ENCODE measurements around the gene RAB36.
A peak's percentile ranks its signal among the peaks of the same experiment; 100 is the strongest.
"Not testable (repeated sequence)": the region's sequence is repeated elsewhere in the genome, so short reads cannot be mapped to it uniquely, and the experiment has no call there.

The RAB36 gene

DNA sequence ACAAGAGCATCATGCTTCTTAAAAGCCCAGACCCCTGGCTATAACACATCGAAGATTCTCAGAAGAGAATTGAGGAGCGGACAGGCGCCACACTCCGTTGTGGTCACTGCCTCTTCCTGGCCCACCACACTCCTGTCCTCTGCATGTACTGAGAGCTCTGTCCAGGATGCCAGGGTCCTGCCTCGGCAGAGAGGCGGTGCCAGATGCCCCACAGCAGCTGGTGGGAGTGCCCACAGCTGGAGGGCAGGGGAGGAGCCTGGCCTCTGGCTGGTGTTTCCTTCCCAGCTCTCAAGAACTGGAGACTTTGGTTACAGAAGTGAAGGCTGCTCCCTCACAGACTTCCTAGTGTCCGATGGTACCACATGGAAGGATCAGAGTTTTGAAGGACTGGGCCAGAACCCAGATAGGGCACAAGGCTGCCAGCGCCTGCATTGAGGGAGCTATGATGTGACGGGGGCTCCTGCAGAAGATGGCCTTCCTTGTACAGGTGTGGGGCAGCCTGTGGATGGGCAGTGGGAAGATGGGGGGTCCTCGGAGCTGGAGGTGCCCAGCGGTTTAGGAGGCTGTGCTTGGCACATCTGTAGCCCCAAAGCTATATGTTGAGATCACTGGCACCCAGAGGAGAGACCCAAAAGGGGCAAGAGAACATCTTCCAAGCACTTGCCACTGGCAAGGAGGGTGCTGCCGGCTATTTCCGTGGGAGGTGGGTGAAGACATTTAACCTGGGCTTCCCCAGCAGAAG is 22.9 kb upstream of the RAB36 start:
- DNase-seq: no peak

DNA sequence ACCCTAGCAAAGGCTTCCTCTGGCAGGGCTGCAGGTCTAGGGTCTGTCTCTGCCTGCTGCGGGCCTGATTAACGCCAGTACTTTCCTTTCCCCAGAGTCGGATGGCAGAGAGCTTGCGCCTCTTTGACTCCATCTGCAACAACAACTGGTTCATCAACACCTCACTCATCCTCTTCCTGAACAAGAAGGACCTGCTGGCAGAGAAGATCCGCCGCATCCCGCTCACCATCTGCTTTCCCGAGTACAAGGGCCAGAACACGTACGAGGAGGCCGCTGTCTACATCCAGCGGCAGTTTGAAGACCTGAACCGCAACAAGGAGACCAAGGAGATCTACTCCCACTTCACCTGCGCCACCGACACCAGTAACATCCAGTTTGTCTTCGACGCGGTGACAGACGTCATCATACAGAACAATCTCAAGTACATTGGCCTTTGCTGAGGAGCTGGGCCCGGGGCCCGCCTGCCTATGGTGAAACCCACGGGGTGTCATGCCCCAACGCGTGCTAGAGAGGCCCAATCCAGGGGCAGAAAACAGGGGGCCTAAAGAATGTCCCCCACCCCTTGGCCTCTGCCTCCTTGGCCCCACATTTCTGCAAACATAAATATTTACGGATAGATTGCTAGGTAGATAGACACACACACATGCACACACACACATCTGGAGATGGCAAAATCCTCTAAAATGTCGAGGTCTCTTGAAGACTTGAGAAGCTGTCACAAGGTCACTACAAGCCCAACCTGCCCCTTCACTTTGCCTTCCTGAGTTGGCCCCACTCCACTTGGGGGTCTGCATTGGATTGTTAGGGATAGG is 22.1 kb upstream of the RAB36 start:
- DNase-seq: no peak

DNA sequence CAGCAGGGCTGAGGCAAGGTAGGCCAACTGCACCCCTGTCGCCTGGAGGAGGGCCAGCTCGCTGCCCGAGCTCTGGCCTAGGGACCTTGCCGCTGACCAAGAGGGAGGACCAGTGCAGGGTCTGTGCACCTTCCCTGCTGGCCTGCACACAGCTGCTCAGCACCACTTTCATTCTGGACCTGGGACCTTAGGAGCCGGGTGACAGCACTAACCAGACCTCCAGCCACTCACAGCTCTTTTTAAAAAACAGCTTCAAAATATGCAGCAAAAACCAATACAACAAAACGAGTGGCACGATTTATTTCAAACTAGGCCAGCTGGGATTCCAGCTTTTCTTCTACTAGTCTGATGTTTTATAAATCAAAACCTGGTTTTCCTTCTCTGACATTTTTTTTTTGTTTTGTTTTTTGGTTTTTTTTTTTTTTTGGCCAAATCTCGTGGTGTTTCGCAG is 21.4 kb upstream of the RAB36 start:
- no peak for DNase-seq

DNA sequence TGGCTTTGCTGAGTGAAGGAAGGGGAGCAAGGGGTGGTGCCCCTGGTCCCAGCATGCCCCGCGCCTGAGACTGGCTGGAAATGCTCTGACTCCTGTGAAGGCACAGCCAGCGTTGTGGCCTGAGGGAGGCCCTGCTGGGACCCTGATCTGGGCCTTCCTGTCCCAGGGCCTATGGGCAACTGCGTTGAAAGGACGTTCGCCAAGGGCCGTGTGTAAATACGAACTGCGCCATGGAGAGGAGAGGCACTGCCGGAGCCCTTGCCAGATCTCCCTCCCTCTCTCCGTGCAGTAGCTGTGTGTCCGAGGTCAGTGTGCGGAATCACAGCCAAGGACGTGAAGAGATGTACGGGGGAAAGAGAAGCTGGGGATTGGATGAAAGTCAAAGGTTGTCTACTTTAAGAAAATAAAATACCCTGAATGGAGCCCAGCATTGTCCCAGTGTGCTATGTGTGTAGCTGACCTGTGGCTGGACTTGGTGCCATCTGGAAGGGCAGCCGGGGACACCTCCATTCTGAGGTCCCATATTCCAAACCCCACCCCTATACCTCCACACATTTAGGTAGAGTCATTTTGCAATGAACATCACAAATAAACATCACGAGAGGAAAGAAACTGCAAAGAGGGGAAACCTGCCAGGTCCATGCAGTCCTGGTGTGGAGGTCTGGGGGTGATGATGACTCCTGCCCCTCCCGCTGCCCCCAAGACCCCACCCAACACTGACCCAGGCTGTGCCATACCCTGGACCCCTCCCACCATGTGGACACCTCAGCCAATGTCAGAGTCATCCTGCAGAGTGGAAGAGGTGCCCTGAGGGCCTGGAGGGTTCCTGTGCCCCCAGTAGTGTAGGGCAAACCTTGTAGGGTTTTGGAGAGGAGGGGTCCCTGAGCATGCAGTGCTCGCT is 20.4 kb upstream of the RAB36 start:
- no peak for DNase-seq

DNA sequence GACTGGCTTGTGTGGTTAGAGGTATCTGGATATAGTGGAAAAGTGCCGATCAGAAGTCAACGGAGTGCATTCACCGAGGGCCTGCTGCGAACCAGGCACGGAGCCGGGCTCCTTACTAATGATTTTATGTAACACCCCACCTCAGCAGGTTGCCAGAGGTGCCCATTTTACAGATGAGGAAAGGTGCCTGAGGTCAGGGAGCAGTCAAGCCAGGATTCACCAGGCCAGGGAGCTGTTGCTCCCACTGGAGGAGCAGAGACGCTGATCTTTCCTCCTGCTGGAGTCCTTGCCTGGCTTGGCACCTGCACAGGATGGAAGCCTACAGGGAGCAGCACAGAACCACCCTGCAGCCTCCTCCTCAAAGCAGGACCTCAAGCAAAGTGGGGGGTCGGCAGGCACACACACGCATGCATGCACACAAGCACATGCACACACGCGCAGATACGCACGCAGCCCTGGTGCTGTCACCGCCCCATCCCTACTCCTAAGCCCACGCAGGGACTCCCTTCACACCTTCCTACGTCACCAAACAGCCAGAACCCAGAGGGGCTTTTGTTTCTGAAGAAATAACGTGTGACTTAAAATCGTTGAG is 19.7 kb upstream of the RAB36 start:
- DNase-seq: no peak

DNA sequence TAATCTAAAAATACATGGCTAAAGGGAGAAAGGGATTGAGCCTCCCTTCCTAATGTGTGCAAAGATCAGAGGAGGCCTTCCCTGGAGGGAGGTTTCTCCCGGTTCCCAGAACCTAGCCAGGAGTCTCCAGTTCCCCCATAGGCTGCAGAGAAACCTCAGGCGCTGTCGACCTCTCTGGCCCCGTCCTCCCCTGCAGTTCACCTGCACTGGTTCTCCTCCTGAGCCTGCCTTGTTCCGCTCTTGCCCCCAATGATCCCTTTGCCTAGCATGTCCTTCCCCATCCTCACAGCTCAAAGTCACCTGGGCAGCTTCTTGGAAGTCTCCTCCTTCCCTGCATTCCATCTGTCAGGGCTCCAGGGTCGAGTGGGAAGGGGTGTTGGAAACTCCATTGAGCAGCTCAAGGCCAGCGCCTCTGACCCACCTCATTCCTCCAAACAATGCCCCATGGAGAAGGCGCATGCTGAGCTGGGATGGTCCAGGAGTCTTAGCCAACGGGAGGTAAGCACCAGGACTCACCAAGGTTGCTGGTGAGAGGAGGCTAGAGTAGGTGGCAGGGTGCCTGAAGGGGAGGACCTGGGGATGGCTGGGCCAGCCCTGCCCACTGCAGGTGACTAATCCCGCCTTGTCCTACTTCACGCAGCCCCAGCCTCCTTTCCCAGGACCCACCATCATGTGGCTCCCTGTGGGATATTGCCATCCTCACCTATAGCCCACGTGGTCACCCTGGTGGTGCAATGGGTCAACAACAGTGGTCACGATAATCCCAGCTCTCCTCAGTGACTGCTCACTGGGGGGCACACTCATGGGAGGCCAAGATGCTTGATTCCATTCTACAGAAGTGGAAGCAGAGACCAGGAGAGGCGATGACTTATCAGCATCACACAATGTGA is 18.9 kb upstream of the RAB36 start:
- DNase-seq: no peak

DNA sequence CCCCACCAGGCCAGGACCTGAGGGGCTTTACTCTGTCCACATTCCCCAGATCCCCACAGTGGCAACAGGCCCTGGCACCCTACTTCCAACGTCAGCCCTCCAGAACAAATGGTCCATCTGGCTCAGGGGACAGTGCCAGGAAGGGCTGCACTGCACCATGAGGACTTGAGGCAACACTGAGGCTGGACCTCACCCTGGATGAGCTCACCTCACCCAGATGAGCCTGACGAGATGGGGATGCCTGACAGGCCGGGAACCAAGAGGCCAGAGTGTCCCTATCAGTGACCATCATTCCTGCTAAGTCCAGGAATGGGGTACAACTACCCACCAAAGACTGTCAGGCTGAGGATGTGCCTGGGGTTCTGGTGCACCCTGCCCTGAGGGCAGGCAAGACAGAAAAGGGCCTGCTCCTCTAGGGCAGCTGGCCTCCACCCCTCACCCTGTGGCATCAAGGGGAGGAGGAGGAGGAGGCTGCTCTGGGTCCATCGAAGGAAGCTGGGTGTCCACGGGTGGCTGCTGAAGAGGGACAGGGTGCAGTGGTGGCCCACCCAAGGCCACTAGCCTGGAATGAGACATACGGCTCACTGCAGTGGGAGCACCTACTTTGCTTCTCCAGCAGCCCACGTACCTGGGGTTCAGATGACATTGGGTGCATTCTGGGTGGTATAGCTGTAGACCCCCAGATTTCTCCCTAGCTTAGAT is 18.1 kb upstream of the RAB36 start:
- no peak for DNase-seq

DNA sequence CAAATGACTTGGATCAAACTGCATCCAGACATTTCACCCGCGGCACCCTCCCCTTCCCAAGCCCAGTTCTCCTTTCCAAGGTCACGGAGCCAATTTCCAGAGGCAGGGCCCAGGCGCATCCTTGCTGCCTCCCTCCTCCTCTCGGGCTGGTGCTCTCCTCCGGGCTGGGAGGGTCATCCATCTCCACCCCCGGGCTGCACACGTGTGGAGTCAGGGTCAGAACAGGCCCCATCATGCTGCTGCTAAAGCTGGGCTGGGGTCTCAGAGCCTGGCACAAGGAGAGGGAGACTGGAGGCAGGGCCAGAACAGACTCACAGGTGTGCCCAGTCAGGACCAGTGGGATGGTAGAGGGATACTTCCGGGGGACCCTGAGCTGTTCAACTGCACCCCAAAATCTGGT is 17.5 kb upstream of the RAB36 start:
- no peak for DNase-seq

DNA sequence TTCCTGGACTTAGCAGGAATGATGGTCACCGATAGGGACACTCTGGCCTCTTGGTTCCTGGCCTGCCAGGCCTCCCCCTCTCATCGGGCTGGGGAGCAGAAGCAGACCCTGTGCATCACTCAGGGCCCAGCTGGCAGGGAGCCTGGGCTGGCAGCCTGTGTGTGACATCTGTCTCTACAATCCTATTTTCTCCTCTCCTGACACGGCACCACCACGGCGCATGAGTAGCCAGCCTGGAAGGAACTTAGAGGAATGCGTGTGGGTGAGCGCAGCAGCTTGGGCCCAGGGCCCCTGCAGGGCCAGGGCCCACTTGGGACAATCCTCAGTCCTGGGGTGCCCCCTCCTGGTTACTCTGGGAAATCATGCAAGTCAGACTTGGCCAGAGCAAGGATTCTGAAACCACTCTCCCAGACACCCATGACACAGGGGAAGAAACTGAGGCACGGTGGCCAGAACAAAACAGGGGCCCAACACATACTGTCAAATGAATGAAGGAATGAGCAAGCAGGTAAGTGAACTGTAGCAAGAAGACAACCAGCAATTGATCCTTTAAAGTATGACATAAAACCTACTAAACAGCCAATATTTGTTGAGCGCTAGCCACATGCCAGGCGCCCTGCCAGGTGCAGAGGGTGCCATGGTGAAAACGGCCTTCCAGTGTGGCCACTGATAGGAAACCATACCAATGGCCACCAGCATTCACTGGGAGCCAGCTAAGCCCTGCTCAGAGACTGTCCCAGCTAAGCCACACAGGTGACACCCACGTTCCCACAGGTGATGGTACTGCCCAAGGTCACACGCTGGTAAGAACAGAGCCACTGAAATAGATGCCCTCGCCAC is 16.8 kb upstream of the RAB36 start:
- peak; percentile 71 for DNase-seq

DNA sequence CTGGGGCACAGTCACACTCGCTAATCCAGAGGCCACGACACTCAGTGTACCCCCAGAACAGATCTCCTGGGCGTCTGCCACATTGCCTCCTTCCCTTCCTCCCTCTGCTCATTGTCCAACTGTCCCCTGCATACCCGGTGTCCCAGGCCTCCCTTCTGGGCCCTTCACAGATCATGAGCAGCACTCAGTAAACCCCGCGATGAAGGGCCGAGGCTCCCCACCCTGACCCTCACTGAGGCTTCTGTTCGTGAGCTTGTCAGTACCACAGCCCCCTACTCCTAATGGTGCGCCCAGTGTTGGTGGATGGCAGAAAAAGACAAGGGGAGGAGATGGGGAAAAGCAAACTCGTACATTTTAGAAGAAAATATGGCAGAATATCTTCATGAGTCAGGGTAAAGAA is 16.1 kb upstream of the RAB36 start:
- DNase-seq: no peak

DNA sequence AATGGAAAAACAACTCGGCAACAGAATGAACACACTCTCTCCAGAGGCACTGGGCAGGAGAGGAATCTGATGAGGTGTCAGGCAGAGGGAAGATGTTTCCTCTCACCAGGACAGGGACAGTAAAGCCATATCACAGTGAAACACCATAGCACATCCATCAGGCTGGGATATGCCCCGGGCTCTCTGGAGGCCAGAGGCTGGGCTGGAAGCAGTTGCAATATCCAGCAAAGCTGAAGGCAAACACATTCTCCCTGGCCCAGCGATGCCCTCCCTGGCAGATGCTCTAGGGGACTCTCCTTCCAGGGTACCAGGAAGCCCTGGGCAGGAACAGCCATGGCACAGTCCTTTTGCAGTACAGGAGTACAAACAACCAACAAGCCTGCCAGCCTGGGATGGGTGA is 14.6 kb upstream of the RAB36 start:
- DNase-seq: no peak

DNA sequence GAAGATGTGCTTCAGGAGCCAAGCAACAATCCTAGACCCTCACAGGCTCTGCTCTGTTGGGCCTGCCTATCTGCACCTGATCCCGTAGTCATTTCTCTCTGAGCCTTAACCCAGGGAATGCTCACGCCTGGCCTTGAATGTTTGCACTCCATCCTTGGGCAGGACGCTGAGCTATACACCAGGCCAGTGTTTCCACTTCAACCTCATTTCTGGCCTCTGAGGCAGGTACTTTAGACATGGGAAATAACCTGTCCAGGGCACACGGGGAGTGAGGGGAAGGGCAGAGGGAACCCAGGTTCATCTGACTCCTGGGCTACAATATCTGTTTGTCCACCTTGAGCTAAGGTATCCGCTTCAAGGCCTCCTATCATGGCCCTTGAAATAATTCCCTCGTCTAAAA is 13.3 kb upstream of the RAB36 start:
- DNase-seq: no peak

DNA sequence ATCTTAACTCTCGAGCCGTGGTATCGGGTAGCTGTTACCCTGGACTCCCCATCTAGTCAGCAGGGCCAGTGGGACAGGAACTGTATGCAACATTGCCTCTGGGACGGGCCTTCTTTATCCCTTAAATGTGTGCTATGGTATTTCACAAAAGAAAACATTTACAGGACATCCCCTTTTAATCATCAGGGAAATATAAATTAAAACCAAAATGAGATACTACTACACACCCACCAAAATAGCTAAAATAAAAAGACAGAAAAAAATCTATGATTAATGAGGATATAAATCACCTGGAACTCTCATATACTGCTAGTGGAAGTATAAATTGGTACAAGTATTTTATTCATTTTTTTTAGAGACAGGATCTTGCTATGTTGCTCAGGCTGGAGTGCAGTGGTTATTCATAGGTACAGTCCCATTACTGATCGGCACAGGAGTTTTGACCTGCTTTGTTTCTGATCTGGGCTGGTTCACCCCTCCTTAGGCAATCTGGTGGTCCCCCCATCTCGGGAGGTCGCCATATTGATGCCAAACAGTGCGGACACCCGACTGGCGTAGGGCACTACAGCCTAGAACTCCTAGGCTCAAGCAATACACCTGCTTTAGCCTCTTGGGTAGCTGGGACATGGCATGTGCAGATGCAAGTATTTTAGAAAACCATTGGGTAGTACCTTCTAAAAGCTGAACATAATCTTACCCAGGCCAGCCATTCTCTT is 12.7 kb upstream of the RAB36 start:
- DNase-seq: no peak

DNA sequence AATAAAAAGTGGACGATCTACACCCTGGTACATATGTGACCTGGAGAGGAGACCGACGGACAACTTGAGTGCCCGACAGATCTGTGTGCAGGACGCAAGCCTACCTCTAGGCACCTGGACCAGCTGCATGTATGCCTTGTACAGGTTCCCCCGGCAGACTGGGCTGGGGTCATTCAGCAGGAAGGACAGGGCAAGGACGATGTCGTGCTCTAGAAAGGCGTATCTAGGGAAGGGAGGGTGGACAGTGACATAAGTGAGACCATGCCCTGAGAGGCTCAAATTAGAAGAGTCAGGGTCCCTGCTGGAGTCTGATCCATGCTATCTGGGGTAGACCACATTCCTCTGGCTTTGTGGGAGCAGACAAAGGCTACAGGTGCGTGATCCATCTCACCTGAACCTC is 11.4 kb upstream of the RAB36 start:
- no peak for DNase-seq

DNA sequence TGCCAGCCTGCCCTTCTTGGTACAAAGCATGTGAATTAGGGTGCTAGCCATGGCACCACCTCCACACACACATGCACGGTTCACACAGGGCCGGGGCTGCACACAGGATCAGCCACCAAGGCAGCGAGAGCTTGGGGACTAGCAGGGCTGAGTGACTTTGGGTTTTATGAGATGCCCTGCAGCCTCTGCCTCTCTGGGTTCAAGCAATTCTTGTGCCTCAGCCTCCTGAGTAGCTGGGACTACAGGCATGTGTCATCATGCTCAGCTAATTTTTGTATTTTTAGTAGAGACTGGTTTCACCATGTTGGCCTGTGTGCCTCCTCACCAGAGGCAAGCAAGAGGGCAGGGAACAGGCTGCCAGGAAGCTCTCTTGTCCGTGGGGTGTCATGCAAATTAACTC is 8.3 kb upstream of the RAB36 start:
- DNase-seq: not testable (repeated sequence)

DNA sequence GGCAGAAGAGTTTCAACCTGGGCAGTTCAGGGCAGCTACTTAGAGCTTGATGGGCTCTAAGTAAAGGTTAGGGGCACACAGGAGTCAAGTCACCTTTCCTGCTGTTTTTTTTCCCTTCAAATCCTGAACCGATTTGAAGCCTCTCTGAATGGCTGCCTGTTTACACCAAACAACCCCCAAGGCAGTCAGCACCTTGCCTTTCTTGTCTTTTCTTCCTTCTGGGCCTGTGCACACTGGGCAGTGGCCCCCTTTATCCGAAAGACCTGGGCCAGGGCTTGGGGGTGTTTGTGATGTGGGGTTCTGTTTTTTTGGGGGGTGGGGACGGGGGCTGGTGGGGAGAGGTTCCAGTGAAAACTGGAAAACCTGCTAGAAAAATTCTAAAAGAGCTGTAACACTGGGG is 7.8 kb upstream of the RAB36 start:
- DNase-seq: no peak

DNA sequence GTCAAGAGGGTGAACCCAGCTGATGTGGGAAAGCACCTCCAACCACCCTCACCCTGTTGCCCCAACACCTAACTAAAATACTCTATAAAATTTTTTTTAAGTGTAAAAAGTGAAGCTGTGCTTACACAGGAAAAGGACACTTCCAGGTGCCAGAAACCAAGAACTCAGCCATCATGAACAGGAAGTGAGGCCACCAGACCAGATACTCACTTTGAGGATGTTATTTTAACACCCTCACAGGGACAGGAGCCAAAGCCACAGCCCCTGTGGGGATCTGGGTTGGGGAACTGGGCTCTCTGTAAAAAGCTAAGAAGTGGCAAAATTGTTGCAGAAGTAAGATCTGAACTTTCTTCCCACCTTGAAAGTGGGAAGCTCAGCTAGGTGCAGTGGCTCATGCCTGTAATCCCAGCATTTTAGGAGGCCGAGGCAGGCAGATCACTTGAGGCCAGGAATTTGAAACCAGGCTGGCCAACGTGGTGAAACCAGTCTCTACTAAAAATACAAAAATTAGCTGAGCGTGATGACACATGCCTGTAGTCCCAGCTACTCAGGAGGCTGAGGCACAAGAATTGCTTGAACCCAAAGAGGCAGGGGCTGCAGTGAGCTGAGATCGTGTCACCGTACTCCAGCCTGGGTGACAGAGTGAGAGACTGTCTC is 7.2 kb upstream of the RAB36 start:
- DNase-seq: no peak

DNA sequence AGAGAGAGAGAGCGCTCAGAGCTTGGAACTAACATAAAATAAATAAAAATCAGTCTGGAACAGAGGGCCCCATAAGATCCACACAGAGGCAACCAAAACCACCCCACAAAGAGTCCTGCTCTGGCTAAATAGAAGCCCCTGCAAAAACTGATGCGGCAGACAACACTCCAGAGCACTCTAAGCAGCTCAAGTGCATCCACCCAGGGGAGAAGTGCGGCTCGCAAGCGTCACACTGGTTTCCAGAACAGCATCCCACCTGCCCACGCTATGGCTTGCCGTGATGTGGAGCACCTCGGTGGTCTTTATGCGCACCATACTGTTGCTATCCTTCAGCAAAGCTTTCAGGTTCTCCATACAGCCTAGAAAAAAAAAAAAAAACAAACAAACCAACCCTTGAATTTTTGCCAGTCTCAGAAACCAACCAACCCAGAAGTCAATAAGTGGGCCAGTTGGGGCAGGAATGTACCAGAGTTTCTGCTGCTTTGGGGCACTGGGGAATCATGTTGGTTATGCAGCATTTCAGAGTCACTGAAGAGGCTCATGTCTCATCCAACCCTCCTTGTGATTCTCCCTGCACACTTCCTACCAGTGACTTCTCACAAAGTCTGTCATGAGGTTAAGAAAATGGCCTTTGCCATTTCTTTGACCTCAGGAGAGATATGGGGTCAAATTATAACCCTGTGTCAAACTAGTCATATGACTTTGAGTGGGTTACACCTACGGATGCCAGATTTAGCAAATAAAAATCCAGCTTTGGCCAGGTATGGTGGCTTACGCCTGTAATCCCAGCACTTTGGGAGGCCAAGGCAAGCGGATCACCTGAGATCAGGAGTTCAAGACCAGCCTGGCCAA is 6.5 kb upstream of the RAB36 start:
- DNase-seq: no peak

All from stimulated activated CD4-positive, alpha-beta T cell treated with anti-CD3 and anti-CD28 coated beads, Interleukin-4, amount 100 ng/mL, for 1 hour (primary cell).